ENCODE results near the gene PTGES3L. TPM values are rescaled to one million over a fixed set of nuclear protein-coding genes. Genes with fewer than 3 reads are reported as not detected.

PTGES3L gene
- total RNA-seq, 1 donor from 2014 or later, result 3.9 TPM

- Mint-ChIP-seq H3K4me3 (ENCODE audit: unreplicated experiment) (peak overlapping the region; percentile 67), H3K27ac (ENCODE audit: unreplicated experiment) (no peak overlapping the region), H3K36me3 (ENCODE audit: low read depth) (peaks cover 1% of the 10 kb centered on the region), H3K9me3 (ENCODE audit: low read depth) (no peaks in the 10 kb centered on the region), H3K27me3 (ENCODE audit: low read depth) (no peaks in the 10 kb centered on the region), H3K4me1 (ENCODE audit: low read depth) (peaks cover 11% of the 10 kb centered on the region)
- TF ChIP-seq CTCF (IDR thresholded peaks at IDR 0.05), result no peak
- DNase-seq (ENCODE audit: low spot score), result no peak
Observed at GRCh38 chr17:43025766-43026537, 46.1 kb upstream of the PTGES3L start.

- peak overlapping the region; percentile 67 for H3K4me3 Mint-ChIP-seq (ENCODE audit: unreplicated experiment)
- no peak for DNase-seq (ENCODE audit: low spot score)
- TF ChIP-seq CTCF (IDR thresholded peaks at IDR 0.05), result no peak
- H3K36me3 Mint-ChIP-seq (ENCODE audit: low read depth), result peaks cover 2% of the 10 kb centered on the region
- H3K27me3 Mint-ChIP-seq (ENCODE audit: low read depth), result no peaks in the 10 kb centered on the region
- H3K9me3 Mint-ChIP-seq (ENCODE audit: low read depth), result no peaks in the 10 kb centered on the region
- H3K27ac Mint-ChIP-seq (ENCODE audit: unreplicated experiment), result no peak overlapping the region
- H3K4me1 Mint-ChIP-seq (ENCODE audit: low read depth), result peaks cover 16% of the 10 kb centered on the region
Observed at GRCh38 chr17:43025290-43025657, 45.4 kb upstream of the PTGES3L start.

- peak; percentile 86 for TF ChIP-seq CTCF (IDR thresholded peaks at IDR 0.05)
- H3K27ac Mint-ChIP-seq (ENCODE audit: unreplicated experiment), result peak within 1 kb of the TSS; percentile 90
- no peaks in the 10 kb centered on the region for H3K9me3 Mint-ChIP-seq (ENCODE audit: low read depth)
- peak within 1 kb of the TSS; percentile 93 for H3K4me3 Mint-ChIP-seq (ENCODE audit: unreplicated experiment)
- H3K4me1 Mint-ChIP-seq (ENCODE audit: low read depth), result peaks cover 22% of the 10 kb centered on the region
- peaks cover 2% of the 10 kb centered on the region for H3K36me3 Mint-ChIP-seq (ENCODE audit: low read depth)
- peak; percentile 95 for DNase-seq (ENCODE audit: low spot score)
- no peaks in the 10 kb centered on the region for H3K27me3 Mint-ChIP-seq (ENCODE audit: low read depth)
Observed at GRCh38 chr17:43024407-43025289, 44.8 kb upstream of the PTGES3L start, which contains the start of gene RND2. Gene RND2 (plus strand): TSS chr17:43025231. CDS start chr17:43025348, 117 bp downstream.

- H3K4me1 Mint-ChIP-seq (ENCODE audit: low read depth), result peaks cover 36% of the 10 kb centered on the region
- H3K27ac Mint-ChIP-seq (ENCODE audit: unreplicated experiment), result peak within 1 kb of the TSS; percentile 98
- no peaks in the 10 kb centered on the region for H3K9me3 Mint-ChIP-seq (ENCODE audit: low read depth)
- H3K27me3 Mint-ChIP-seq (ENCODE audit: low read depth), result no peaks in the 10 kb centered on the region
- peak; percentile 25 for TF ChIP-seq CTCF (IDR thresholded peaks at IDR 0.05)
- peak within 1 kb of the TSS; percentile 93 for H3K4me3 Mint-ChIP-seq (ENCODE audit: unreplicated experiment)
- H3K36me3 Mint-ChIP-seq (ENCODE audit: low read depth), result peaks cover 12% of the 10 kb centered on the region
- DNase-seq (ENCODE audit: low spot score), result no peak
Observed at GRCh38 chr17:43021741-43022512, 42.0 kb upstream of the PTGES3L start, which contains the start of gene VAT1. Gene VAT1 (minus strand): TSS chr17:43022385. CDS start chr17:43022322, 63 bp downstream.
